ENCODE measurements around the gene FBN3. TPM values are rescaled to one million over a fixed set of nuclear protein-coding genes. Genes with fewer than 3 reads are reported as not detected.

FBN3 gene
- total RNA-seq, 4 donors from 2014 or later: not detected

DNA sequence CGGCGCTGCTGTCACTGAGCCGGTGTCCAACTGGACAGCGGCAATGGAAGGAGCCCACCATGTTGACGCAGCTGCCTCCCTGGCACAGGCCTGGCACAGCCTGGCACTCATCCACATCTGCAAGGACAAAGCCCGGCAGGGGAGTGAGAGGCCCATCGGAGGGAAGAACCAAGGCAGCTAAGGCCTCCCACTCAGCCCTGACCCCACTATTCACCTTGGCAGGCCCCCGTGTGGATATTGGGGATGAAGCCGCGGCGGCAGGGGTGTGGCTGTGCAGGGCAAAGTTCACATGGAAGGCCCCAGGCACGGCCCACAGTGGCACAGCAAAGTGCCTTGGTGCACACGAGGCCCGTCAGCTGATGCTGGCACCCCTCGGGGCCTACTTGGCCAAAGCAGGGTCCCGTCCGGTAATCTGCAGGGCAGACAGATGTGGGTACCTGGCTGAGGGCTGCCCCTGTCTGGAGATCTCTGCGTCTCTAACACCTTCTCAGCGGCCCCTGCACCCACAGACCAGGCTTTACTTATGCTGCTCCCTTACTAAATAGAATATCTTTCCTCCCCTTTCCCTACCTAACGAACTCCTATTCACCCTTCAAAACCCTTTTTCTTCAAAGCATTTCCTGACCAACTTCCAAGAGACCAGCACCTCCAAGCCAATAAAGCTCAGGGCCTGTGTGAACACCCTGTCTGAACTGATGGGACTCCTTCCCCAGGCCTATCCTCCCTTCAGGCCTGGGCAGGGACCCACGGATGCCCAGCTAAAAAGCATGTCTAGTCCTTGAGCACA is 7.5 kb downstream of the FBN3 start:
- ATAC-seq (ENCODE audit: low FRiP score): no peak
- DNase-seq (ENCODE audit: low spot score): no peak

DNA sequence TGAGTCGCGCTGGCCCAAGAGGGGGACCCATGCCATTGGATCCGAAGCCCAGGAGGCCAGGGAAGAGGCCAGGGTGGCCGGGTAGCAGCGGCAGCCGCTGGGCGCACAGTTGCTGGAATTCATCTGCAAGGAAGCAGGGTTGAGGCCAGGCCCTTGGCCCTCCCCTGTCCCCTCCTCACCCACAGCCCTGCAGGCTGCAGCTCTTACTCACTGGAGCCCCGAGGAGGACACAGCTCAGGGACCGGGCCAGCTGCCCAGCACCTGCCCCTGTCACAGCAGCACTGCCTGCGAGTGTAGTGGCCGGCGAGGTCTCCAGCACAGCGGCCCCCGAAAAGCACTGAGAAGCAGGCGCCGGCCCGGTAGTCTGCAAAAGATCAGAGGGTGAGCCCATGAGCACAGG is 11.2 kb downstream of the FBN3 start:
- no peak for DNase-seq (ENCODE audit: low spot score)
- ATAC-seq (ENCODE audit: low FRiP score): no peak
- TF ChIP-seq, protein P1, sequence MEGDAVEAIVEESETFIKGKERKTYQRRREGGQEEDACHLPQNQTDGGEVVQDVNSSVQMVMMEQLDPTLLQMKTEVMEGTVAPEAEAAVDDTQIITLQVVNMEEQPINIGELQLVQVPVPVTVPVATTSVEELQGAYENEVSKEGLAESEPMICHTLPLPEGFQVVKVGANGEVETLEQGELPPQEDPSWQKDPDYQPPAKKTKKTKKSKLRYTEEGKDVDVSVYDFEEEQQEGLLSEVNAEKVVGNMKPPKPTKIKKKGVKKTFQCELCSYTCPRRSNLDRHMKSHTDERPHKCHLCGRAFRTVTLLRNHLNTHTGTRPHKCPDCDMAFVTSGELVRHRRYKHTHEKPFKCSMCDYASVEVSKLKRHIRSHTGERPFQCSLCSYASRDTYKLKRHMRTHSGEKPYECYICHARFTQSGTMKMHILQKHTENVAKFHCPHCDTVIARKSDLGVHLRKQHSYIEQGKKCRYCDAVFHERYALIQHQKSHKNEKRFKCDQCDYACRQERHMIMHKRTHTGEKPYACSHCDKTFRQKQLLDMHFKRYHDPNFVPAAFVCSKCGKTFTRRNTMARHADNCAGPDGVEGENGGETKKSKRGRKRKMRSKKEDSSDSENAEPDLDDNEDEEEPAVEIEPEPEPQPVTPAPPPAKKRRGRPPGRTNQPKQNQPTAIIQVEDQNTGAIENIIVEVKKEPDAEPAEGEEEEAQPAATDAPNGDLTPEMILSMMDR (IDR thresholded peaks at IDR 0.05): no peak

More for the DNA sequence above, 7.5 kb downstream of the FBN3 start:
- TF ChIP-seq, protein P1 (IDR thresholded peaks at IDR 0.05): no peak

DNA sequence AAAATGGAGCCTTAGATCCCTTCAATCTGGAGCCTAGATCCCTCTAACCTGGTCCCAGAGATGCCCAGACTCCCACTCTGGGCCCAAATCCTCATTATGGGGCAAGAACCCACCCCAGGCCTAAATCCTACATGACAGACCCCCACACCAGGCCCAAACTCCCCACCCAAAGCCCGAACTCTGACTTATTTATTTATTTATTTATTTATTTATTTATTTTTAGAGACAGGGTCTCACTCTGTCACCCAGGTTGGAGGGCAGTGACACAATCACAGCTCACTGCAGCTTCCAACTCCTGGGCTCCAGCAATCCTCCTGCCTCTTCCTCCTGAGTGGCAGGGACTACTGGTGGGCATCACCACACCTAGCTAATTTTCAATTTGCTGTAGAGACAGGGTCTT is 12.0 kb downstream of the FBN3 start:
- ATAC-seq (ENCODE audit: low FRiP score): no peak
- TF ChIP-seq, protein P1 (IDR thresholded peaks at IDR 0.05): no peak
- DNase-seq (ENCODE audit: low spot score): no peak

DNA sequence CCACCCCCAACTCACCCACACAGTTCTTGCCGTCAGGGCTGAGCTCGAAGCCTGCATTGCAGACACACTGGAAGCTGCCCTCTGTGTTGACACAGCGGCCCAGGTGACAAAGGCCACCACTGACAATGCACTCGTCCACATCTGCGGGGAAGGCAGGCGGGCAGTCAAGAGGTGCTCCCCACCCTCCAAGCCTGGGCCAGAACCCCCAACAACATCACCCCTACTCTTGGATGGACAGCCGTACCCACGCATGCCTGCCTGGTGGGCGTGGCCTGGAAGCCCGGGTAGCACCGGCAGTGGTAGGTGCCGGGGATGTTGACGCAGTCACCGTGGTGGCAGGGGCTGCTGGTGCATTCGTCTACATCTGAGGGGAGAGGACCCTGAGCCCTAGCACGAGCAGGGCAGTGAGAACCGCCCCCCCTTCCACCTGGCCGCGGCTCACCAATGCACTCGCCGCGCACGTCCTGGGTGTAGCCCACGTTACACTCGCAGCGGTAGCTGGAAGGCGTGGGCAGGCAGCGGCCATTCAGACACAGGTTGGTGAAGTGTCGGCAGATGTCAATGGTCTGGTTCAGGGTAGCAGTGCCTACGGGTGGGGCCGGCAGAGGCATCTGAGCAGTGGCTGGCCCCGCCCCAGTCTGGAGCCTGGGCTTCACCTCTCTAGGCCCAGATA is 13.3 kb downstream of the FBN3 start:
- no peak for DNase-seq (ENCODE audit: low spot score)
- TF ChIP-seq, protein P1 (IDR thresholded peaks at IDR 0.05): no peak
- no peak for ATAC-seq (ENCODE audit: low FRiP score)

DNA sequence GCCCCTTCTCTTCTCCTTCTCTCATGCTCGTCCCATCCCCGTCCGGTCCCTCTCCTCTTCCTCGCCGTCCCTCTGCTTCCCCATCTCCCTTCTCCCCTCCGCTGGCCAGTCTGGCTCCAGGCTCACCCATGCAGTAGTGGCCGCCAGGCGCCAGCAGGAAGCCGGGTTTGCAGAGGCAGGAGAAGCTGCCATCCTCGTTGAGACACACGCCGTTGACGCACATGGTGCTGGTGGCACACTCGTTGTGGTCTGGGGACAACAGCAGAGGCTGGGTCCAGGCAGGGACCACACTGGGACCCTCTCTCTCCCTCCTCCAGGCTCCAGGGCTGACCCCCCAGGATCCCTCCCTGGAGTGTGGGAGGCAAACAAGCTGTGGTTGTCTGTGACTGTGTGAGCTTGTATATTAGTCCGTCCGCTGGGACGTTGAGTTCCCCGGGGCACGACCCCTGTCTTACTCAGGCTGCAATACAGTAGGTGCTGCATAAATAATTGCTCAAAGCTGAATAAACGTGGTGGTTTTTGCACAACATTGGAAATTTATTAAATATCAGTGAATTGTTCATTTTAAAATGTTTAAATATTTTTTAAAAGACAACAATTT is 16.4 kb downstream of the FBN3 start:
- TF ChIP-seq, protein P1 (IDR thresholded peaks at IDR 0.05): no peak
- ATAC-seq (ENCODE audit: low FRiP score) (no peak), DNase-seq (ENCODE audit: low spot score) (no peak)

DNA sequence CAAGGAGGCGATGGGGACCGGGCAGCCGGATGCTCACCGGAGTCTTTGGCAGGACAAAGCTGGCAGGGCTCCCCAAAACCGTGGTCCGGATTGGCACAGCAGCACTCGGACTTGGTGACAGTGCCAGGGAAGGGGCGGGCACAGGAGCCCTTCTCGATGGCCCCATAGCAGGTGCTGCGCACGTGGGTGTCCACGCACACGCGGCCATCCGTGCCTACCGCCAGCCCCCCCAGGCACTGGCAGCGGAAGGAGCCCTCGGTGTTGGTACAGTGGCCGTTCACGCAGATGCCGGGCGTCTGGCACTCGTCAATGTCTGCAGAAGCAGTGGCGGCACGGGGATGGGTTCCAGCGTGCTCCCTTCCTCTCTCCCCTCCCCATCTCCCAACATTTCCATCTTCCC is 17.9 kb downstream of the FBN3 start:
- no peak for DNase-seq (ENCODE audit: low spot score)
- no peak for ATAC-seq (ENCODE audit: low FRiP score)

More for the DNA sequence above, 17.9 kb downstream of the FBN3 start:
- TF ChIP-seq, protein P1 (IDR thresholded peaks at IDR 0.05): no peak

Measured in omental fat pad (tissue), 4 donors.